ENCODE results near the gene RBM28.
"Not testable (repeated sequence)": the region's sequence is repeated elsewhere in the genome, so short reads cannot be mapped to it uniquely, and the experiment has no call there.

Gene RBM28

GRCh38 chr7:128284102-128284501 is 59.6 kb downstream of the RBM28 start:
- TF ChIP-seq, protein P1, sequence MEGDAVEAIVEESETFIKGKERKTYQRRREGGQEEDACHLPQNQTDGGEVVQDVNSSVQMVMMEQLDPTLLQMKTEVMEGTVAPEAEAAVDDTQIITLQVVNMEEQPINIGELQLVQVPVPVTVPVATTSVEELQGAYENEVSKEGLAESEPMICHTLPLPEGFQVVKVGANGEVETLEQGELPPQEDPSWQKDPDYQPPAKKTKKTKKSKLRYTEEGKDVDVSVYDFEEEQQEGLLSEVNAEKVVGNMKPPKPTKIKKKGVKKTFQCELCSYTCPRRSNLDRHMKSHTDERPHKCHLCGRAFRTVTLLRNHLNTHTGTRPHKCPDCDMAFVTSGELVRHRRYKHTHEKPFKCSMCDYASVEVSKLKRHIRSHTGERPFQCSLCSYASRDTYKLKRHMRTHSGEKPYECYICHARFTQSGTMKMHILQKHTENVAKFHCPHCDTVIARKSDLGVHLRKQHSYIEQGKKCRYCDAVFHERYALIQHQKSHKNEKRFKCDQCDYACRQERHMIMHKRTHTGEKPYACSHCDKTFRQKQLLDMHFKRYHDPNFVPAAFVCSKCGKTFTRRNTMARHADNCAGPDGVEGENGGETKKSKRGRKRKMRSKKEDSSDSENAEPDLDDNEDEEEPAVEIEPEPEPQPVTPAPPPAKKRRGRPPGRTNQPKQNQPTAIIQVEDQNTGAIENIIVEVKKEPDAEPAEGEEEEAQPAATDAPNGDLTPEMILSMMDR (IDR thresholded peaks at IDR 0.05; ENCODE audit: borderline replicate concordance, control extremely low read depth, extremely low read depth, insufficient read depth, missing control alignments): no peak
- in situ Hi-C loops (cut with MboI; ENCODE audit: low sequenced_read_pairs, unreplicated experiment): no loop called here
- DNase-seq (ENCODE audit: low spot score): no peak

- TF ChIP-seq, protein P1 (IDR thresholded peaks at IDR 0.05; ENCODE audit: borderline replicate concordance, control extremely low read depth, extremely low read depth, insufficient read depth, missing control alignments): no peak
- in situ Hi-C loops (cut with MboI; ENCODE audit: low sequenced_read_pairs, unreplicated experiment): no loop called here
Observed at GRCh38 chr7:128281605-128282380, 61.9 kb downstream of the RBM28 start.

DNA sequence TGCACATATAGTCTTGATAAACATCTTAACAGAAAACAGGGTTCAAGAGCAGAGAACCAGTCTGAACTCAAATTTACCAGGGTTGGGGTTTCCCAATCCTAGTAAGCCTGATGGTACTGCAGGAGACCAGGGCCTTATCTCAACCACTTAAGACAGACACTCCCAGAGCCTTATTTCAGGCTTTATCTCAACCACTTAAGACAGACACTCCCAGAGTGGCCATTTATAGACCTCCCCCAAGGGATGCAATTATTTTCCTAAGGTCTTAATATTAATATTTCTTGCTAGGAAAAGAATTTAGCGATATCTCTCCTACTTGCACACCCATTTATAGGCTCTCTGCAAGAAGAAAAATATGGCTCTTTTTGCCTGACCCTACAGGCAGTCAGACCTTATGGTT is 63.3 kb downstream of the RBM28 start:
- DNase-seq (ENCODE audit: low spot score); in situ Hi-C loops (cut with MboI; ENCODE audit: low sequenced_read_pairs, unreplicated experiment): not testable (repeated sequence)

More at GRCh38 chr7:128281605-128282380, 61.9 kb downstream of the RBM28 start:
- no peak for DNase-seq (ENCODE audit: low spot score)

- DNase-seq (ENCODE audit: low spot score): no peak
- TF ChIP-seq, protein P1 (IDR thresholded peaks at IDR 0.05; ENCODE audit: borderline replicate concordance, control extremely low read depth, extremely low read depth, insufficient read depth, missing control alignments): no peak
- in situ Hi-C loops (cut with MboI; ENCODE audit: low sequenced_read_pairs, unreplicated experiment): no loop called here
Observed at GRCh38 chr7:128279124-128279713, 64.5 kb downstream of the RBM28 start.

GRCh38 chr7:128278366-128278765 is 65.3 kb downstream of the RBM28 start:
- in situ Hi-C loops (cut with MboI; ENCODE audit: low sequenced_read_pairs, unreplicated experiment): no loop called here
- no peak for DNase-seq (ENCODE audit: low spot score)
- TF ChIP-seq, protein P1 (IDR thresholded peaks at IDR 0.05; ENCODE audit: borderline replicate concordance, control extremely low read depth, extremely low read depth, insufficient read depth, missing control alignments): no peak

GRCh38 chr7:128275681-128276080 is 68.0 kb downstream of the RBM28 start:
- TF ChIP-seq, protein P1 (IDR thresholded peaks at IDR 0.05; ENCODE audit: borderline replicate concordance, control extremely low read depth, extremely low read depth, insufficient read depth, missing control alignments): no peak
- in situ Hi-C loops (cut with MboI; ENCODE audit: low sequenced_read_pairs, unreplicated experiment): no loop called here
- DNase-seq (ENCODE audit: low spot score): no peak

DNA sequence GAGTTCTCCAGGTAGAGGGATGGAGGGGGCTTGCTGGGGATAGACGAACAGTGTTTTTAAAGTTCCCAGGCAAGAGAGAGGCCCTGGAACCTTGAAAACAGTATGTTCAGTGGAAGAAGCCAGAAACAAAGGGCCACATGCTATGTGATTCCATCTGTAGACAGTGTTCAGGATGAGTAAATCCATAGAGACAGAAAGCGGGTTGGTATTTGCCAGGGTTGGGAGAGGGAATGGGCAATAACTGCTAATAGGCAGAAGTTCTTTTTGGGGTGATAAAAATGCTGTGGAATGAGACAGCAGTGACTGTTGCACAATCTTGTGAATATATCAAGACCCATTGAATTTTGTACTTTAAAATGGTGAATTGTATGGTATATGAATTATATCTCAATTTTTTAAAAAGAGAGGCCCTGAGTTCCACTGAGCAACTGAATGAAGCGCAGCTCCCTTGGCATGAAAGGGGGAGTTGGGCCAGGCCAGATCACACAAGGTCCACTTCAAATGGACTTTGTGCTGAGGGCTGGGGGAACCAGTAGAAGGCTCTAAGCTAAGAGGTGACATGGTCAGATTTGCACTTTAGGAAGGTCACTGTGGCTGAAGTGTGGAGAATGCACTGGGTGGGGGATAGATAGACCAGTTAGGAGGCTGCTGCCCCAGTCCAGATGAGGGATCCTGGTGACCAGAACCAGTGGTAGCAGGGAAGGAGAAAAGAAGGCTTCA is 68.7 kb downstream of the RBM28 start:
- no peak for DNase-seq (ENCODE audit: low spot score)
- in situ Hi-C loops (cut with MboI; ENCODE audit: low sequenced_read_pairs, unreplicated experiment): no loop called here
- TF ChIP-seq, protein P1 (IDR thresholded peaks at IDR 0.05; ENCODE audit: borderline replicate concordance, control extremely low read depth, extremely low read depth, insufficient read depth, missing control alignments): no peak

Data from GM13976 (cell line).